Ishikawa (cell line): ENCODE measurements around the gene CATSPER1.

Experiments used
- EP300 ChIP-seq: IDR thresholded peaks from 2 replicates; pipeline ENCODE4 v1.6.1; 2012; ENCODE audit warnings: borderline replicate concordance
- FOXM1 ChIP-seq: IDR thresholded peaks from 2 replicates; pipeline ENCODE4 v1.6.1; 2012; ENCODE audit warnings: low read depth, borderline replicate concordance
- NFIC ChIP-seq: IDR thresholded peaks from 2 replicates; pipeline ENCODE4 v1.6.1; 2012
- TAF1 ChIP-seq: IDR thresholded peaks from 2 replicates; pipeline ENCODE4 v1.6.1; 2012; ENCODE audit warnings: low read depth, mild to moderate bottlenecking
- YY1 ChIP-seq: IDR thresholded peaks from 2 replicates; pipeline ENCODE4 v1.6.1; 2012; ENCODE audit warnings: low read depth
- TF ChIP-seq, protein P1 (sequence below): IDR thresholded peaks from 2 replicates; pipeline ENCODE4 v1.6.1; 2012
- TF ChIP-seq, protein P2 (sequence below): IDR thresholded peaks from 2 replicates; pipeline ENCODE4 v1.6.1; 2012
- TF ChIP-seq, protein P3 (sequence below): IDR thresholded peaks from 2 replicates; pipeline ENCODE4 v1.6.1; 2012; ENCODE audit warnings: low read depth, mild to moderate bottlenecking

- TF ChIP-seq YY1, result no peak
- TF ChIP-seq FOXM1, result no peak
- TF ChIP-seq EP300, result no peak
- TF ChIP-seq, protein P1, sequence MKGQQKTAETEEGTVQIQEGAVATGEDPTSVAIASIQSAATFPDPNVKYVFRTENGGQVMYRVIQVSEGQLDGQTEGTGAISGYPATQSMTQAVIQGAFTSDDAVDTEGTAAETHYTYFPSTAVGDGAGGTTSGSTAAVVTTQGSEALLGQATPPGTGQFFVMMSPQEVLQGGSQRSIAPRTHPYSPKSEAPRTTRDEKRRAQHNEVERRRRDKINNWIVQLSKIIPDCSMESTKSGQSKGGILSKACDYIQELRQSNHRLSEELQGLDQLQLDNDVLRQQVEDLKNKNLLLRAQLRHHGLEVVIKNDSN, result no peak
- TF ChIP-seq, protein P2, sequence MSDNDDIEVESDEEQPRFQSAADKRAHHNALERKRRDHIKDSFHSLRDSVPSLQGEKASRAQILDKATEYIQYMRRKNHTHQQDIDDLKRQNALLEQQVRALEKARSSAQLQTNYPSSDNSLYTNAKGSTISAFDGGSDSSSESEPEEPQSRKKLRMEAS, result no peak
- TF ChIP-seq NFIC, result no peak
- TF ChIP-seq TAF1, result no peak
- TF ChIP-seq, protein P3, sequence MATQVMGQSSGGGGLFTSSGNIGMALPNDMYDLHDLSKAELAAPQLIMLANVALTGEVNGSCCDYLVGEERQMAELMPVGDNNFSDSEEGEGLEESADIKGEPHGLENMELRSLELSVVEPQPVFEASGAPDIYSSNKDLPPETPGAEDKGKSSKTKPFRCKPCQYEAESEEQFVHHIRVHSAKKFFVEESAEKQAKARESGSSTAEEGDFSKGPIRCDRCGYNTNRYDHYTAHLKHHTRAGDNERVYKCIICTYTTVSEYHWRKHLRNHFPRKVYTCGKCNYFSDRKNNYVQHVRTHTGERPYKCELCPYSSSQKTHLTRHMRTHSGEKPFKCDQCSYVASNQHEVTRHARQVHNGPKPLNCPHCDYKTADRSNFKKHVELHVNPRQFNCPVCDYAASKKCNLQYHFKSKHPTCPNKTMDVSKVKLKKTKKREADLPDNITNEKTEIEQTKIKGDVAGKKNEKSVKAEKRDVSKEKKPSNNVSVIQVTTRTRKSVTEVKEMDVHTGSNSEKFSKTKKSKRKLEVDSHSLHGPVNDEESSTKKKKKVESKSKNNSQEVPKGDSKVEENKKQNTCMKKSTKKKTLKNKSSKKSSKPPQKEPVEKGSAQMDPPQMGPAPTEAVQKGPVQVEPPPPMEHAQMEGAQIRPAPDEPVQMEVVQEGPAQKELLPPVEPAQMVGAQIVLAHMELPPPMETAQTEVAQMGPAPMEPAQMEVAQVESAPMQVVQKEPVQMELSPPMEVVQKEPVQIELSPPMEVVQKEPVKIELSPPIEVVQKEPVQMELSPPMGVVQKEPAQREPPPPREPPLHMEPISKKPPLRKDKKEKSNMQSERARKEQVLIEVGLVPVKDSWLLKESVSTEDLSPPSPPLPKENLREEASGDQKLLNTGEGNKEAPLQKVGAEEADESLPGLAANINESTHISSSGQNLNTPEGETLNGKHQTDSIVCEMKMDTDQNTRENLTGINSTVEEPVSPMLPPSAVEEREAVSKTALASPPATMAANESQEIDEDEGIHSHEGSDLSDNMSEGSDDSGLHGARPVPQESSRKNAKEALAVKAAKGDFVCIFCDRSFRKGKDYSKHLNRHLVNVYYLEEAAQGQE, result no peak
Observed at GRCh38 chr11:65968600-65969482, 57.4 kb downstream of the CATSPER1 start.
